CD8-positive, alpha-beta memory T cell (primary cell): Measurements from ENCODE around the gene CCSER1. TPM values are rescaled to one million over a fixed set of nuclear protein-coding genes. Genes with fewer than 3 reads are reported as not detected.

Experiments
- CTCF ChIA-PET: fragments of 350-600 bp; sonication (Branson Sonifier 250); formaldehyde crosslinking; loops from one replicate; lab custom pipeline; 2021; ENCODE audit warnings: antibody characterized with exemption; lab: Charles Lee
- POLR2A ChIA-PET: fragments of 350-600 bp; sonication (Branson Sonifier 250); formaldehyde crosslinking; loops from one replicate; lab custom pipeline; 2021; ENCODE audit warnings: antibody characterized with exemption; lab: Charles Lee
- DNase-seq, 5 donors: peaks; one replicate each; pipeline versions ENCODE4 v3.0.0 to v3.0.0-alpha.2; 2020 to 2022; ENCODE audit warnings: mixed read lengths in 1 of 5
- H3K27ac ChIP-seq: one replicate; pipeline ENCODE4 v1.7.0; 2013; ENCODE audit warnings: low read depth, mild to moderate bottlenecking, low read length, moderate library complexity
- H3K27me3 ChIP-seq: 2 replicates; pipeline ENCODE4 v1.7.0; 2013; ENCODE audit warnings: low read length, mild to moderate bottlenecking; ENCODE audit not compliant: insufficient read depth, poor library complexity, severe bottlenecking
- H3K36me3 ChIP-seq: 2 replicates; pipeline ENCODE4 v1.7.0; 2013; ENCODE audit warnings: mild to moderate bottlenecking, low read length, moderate library complexity; ENCODE audit not compliant: insufficient read depth
- H3K4me1 ChIP-seq: 2 replicates; pipeline ENCODE4 v1.7.0; 2013; ENCODE audit warnings: mild to moderate bottlenecking, low read length, moderate library complexity; ENCODE audit not compliant: insufficient read depth
- H3K4me3 ChIP-seq: 2 replicates; pipeline ENCODE4 v1.7.0; 2013; ENCODE audit warnings: mild to moderate bottlenecking, low read length
- H3K9me3 ChIP-seq: 2 replicates; pipeline ENCODE4 v1.7.0; 2013; ENCODE audit warnings: mild to moderate bottlenecking, low read length
- H3K27ac Mint-ChIP-seq, 8 donors: one replicate each; pipeline ENCODE4 v1.8.0; 2020 to 2021; ENCODE audit warnings: mixed read lengths in 8 of 8, mild to moderate bottlenecking in 6 of 8, inconsistent platforms in 3 of 8, moderate library complexity in 3 of 8
- H3K27me3 Mint-ChIP-seq, 2 donors: one replicate each; pipeline ENCODE4 v1.8.0; 2020 to 2021; ENCODE audit warnings: mixed read lengths in 2 of 2, mild to moderate bottlenecking in 1 of 2, moderate library complexity in 1 of 2
- H3K36me3 Mint-ChIP-seq, 3 donors: one replicate each; pipeline ENCODE4 v1.8.0; 2020 to 2021; ENCODE audit warnings: mixed read lengths in 3 of 3, inconsistent platforms in 1 of 3, mild to moderate bottlenecking in 1 of 3
- H3K4me1 Mint-ChIP-seq, 3 donors: one replicate each; pipeline ENCODE4 v1.8.0; 2020 to 2021; ENCODE audit warnings: mixed read lengths in 3 of 3, inconsistent platforms in 1 of 3, mild to moderate bottlenecking in 1 of 3
- H3K4me3 Mint-ChIP-seq, 7 donors: one replicate each; pipeline ENCODE4 v1.8.0; 2020 to 2021; ENCODE audit warnings: mixed read lengths in 7 of 7, mild to moderate bottlenecking in 6 of 7, moderate library complexity in 4 of 7, inconsistent platforms in 2 of 7
- H3K9me3 Mint-ChIP-seq, 5 donors: one replicate each; pipeline ENCODE4 v1.8.0; 2020 to 2022; ENCODE audit warnings: mixed read lengths in 5 of 5, mild to moderate bottlenecking in 3 of 5, moderate library complexity in 2 of 5, inconsistent platforms in 1 of 5
- polyA plus RNA-seq: library from polyadenylated mRNA; unstranded; fragments of 300-500 nt; fragmentation: Illumina TruSeq; gene quantifications from one replicate; pipeline ENCODE4 v1.2.3, GENCODE V29; 2021
- total RNA-seq, 2 experiments: library from RNA; stranded (reverse); gene quantifications; one replicate each; pipeline ENCODE4 v1.2.3, GENCODE V29; 2021

Gene CCSER1
- total and polyA plus RNA-seq, 3 experiments from 2014 or later = 0.12 to 0.20 TPM; not detected in 1

DNA sequence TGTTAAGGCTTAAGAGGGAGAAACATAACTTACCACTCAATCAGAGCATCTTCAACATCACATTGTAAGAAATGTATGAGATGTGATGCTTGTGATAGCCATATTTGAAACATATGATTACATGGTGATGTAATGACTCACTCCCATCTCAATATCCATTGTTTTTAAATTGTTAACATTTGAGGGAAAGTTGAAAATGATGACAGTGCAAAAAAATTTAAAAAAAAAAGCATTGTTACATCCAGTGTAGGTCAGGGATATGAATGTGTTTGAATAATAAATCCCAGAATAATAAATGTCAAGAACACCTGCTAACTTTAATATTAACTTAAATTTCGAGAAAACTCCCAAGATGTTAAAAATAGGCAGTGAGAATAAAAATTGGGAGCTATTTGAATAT lies 6.4 kb upstream of the CCSER1 start:
- no peaks in the 10 kb centered on the region for H3K27me3 ChIP-seq
- CTCF ChIA-PET = no interaction called here
- H3K36me3 Mint-ChIP-seq = no peaks in the 10 kb centered on the region
- peaks cover 0 to 2% (median 0%) of the 10 kb centered on the region in 5 donors for H3K9me3 Mint-ChIP-seq
- H3K27ac ChIP-seq = no peak overlapping the region
- no peaks in the 10 kb centered on the region for H3K36me3 ChIP-seq
- no peak overlapping the region for H3K4me3 Mint-ChIP-seq
- no peak overlapping the region for H3K27ac Mint-ChIP-seq
- POLR2A ChIA-PET = no interaction called here
- H3K4me1 Mint-ChIP-seq = no peaks in the 10 kb centered on the region
- no peak for DNase-seq
- H3K9me3 ChIP-seq = no peaks in the 10 kb centered on the region
- H3K4me3 ChIP-seq = no peak overlapping the region
- H3K27me3 Mint-ChIP-seq = peaks cover 7 to 23% of the 10 kb centered on the region in 2 donors
- H3K4me1 ChIP-seq = no peaks in the 10 kb centered on the region

DNA sequence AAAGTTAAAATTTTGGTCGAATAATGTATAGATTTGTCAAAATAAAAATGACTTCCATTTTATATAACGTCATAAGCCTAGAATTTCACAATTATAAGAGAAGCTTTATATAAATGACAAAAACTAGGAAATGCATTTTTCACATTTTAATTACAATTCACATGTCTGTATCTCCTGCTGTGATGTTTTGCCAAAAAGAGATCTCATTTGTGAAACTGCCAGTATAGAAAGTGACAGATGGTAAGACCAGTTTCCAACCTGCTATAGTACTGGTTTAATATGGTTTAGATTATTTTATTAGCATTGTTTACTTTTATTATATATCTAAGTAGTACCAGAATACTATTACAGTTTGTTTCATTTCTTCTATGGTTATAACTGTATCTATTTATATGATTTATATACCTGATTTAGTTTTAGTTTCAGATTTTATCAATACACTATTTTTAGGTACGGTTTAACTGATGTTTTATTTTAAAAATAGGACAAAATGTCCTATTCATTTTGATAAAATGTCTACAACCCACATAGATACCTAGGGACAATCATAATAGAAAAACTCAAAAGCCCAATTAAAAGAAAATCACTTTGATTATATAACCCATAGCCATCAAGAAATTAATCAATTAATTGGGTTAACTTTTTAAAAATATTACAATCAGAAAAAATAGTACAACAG lies 5.4 kb upstream of the CCSER1 start:
- no peaks in the 10 kb centered on the region for H3K4me1 ChIP-seq
- H3K4me3 ChIP-seq = no peak overlapping the region
- CTCF ChIA-PET = no interaction called here
- Mint-ChIP-seq H3K4me3 (no peak overlapping the region), H3K36me3 (no peaks in the 10 kb centered on the region), H3K4me1 (peaks cover 2 to 7% (median 6%) of the 10 kb centered on the region in 3 donors), H3K27me3 (peaks cover 12 to 33% of the 10 kb centered on the region in 2 donors), H3K27ac (no peak overlapping the region), H3K9me3 (peaks cover 0 to 4% (median 0%) of the 10 kb centered on the region in 5 donors)
- H3K27ac ChIP-seq = no peak overlapping the region
- H3K27me3 ChIP-seq = no peaks in the 10 kb centered on the region
- no peak for DNase-seq
- H3K9me3 ChIP-seq = no peaks in the 10 kb centered on the region
- no peaks in the 10 kb centered on the region for H3K36me3 ChIP-seq
- POLR2A ChIA-PET = no interaction called here

DNA sequence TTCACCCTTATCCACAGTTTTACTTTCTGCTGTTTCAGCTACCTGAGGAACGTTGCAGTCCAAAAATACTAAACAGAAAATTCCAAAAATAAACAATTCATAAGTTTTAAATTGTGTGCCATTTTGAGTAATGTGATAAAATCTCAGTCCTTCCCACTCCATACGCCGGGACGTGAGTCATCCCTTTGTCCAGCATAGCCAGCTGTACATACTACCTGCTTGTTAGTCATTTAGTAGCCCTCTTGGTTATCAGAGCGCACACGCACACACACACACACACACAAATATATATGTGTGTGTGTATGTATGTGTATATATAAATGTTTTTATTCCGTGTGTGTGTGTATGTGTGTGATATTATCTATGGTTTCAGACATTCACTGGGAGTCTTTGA lies 4.8 kb upstream of the CCSER1 start:
- ChIA-PET POLR2A (no interaction called here), CTCF (no interaction called here)
- Mint-ChIP-seq H3K4me1 (peaks cover 5 to 10% (median 9%) of the 10 kb centered on the region in 3 donors), H3K27ac (no peak overlapping the region), H3K4me3 (no peak overlapping the region), H3K9me3 (peaks cover 0 to 4% (median under 1%) of the 10 kb centered on the region in 5 donors), H3K27me3 (peaks cover 13 to 39% of the 10 kb centered on the region in 2 donors), H3K36me3 (no peaks in the 10 kb centered on the region)
- Histone ChIP-seq H3K36me3 (no peaks in the 10 kb centered on the region), H3K27me3 (no peaks in the 10 kb centered on the region), H3K4me1 (no peaks in the 10 kb centered on the region), H3K9me3 (no peaks in the 10 kb centered on the region), H3K27ac (no peak overlapping the region), H3K4me3 (no peak overlapping the region)
- DNase-seq = no peak

DNA sequence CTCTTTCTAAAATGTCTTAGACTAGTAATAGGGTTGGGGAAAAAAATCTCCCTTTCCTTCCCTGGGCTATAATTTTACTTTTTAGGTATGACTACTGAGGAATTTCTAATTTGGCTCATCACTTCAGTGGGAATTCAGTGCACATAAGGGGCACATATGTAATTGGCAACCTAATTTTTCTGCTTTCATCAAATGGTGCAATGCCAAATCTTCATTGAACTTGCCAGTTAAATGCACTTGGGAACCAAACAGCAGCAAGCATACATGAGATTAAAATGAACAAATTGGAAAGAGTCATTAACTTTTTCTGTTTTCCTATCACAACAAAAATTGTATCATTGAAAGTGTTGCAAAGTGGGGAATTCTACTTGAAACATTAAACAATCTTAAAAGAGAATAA lies 2.9 kb upstream of the CCSER1 start:
- H3K27me3 ChIP-seq = no peaks in the 10 kb centered on the region
- peaks cover 14 to 23% (median 18%) of the 10 kb centered on the region in 3 donors for H3K4me1 Mint-ChIP-seq
- no peak overlapping the region for H3K27ac ChIP-seq
- H3K27ac Mint-ChIP-seq = no peak overlapping the region
- no peak for DNase-seq
- H3K4me1 ChIP-seq = no peaks in the 10 kb centered on the region
- CTCF ChIA-PET = no interaction called here
- H3K4me3 Mint-ChIP-seq = no peak overlapping the region
- no peaks in the 10 kb centered on the region for H3K36me3 Mint-ChIP-seq
- H3K9me3 ChIP-seq = no peaks in the 10 kb centered on the region
- POLR2A ChIA-PET = no interaction called here
- H3K36me3 ChIP-seq = no peaks in the 10 kb centered on the region
- H3K9me3 Mint-ChIP-seq = peaks cover 0 to 4% (median 1%) of the 10 kb centered on the region in 5 donors
- peaks cover 22 to 51% of the 10 kb centered on the region in 2 donors for H3K27me3 Mint-ChIP-seq
- H3K4me3 ChIP-seq = no peak overlapping the region

DNA sequence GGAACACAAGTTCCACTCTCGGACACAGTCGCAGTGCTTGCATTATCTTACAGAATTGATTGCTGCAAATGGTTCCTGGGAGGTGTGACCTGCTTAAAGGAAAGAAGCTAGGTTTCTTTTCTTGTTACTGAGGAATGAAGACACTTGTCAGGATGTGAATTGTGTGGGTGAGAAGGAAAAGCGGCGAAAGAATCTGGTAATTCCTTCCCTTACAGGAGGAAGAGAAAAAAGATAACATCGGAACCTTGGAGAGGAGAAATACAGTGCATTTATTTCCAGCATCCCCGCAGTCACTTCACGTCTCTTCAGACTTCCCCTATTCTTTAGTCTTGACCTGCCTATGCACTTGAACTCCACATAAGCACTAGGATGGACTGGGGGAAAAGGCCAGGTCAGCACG lies 389 bp upstream of the CCSER1 start:
- Histone ChIP-seq H3K4me1 (no peaks in the 10 kb centered on the region), H3K4me3 (no peak overlapping the region), H3K9me3 (no peaks in the 10 kb centered on the region), H3K27ac (no peak overlapping the region), H3K36me3 (no peaks in the 10 kb centered on the region), H3K27me3 (no peaks in the 10 kb centered on the region)
- peak overlapping the region; percentile 27 to 82 (median 61) for H3K4me3 Mint-ChIP-seq
- peaks cover 0 to 4% (median 1%) of the 10 kb centered on the region in 5 donors for H3K9me3 Mint-ChIP-seq
- ChIA-PET POLR2A (no interaction called here), CTCF (no interaction called here)
- H3K36me3 Mint-ChIP-seq = no peaks in the 10 kb centered on the region
- peak overlapping the region in 2 of 8 donors; percentile 9 to 55 for H3K27ac Mint-ChIP-seq
- H3K4me1 Mint-ChIP-seq = peaks cover 14 to 24% (median 18%) of the 10 kb centered on the region in 3 donors
- DNase-seq = no peak
- peaks cover 22 to 56% of the 10 kb centered on the region in 2 donors for H3K27me3 Mint-ChIP-seq

DNA sequence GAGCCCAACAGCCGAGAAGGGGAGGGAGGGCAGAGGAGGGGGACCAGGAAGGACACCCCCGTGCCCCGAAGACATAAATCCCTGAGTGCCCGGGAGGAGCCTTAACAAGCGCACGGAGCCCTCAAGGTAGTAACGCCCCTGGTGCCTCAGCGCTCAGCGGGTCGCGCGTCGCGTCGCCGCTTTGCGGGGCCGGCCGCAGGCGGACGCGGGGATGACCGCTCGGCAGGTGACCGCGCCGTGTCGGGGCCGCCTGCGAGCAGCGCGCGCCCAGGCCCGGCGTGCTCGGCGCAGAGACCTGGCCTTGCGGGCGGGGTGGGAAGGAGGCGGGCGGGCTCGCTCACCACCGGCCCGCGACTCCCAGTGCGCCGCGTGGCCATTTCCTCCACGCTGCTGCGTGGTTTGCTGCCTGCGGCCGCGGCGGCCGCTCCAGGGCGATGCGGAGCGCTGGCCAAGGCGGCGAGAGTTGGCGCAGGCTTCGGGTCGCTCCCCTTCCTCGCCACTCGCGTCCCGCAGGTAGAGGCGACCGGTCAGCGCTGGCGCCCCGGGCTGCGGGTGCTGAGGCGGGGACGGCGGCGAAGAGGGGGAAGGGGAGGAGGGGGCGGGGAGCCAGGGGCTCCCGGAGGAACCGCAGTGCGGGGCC lies 632 bp downstream of the CCSER1 start:
- Mint-ChIP-seq H3K36me3 (no peaks in the 10 kb centered on the region), H3K4me1 (peaks cover 14 to 24% (median 18%) of the 10 kb centered on the region in 3 donors), H3K27me3 (peaks cover 22 to 56% of the 10 kb centered on the region in 2 donors), H3K4me3 (peak overlapping the region in 6 of 7 donors; percentile 72 to 90 (median 76)), H3K27ac (peak overlapping the region in 1 of 8 donors; percentile 45), H3K9me3 (peaks cover 0 to 4% (median 1%) of the 10 kb centered on the region in 5 donors)
- H3K4me1 ChIP-seq = no peaks in the 10 kb centered on the region
- no peak overlapping the region for H3K4me3 ChIP-seq
- no peaks in the 10 kb centered on the region for H3K36me3 ChIP-seq
- H3K9me3 ChIP-seq = no peaks in the 10 kb centered on the region
- no peak for DNase-seq
- H3K27ac ChIP-seq = no peak overlapping the region
- ChIA-PET POLR2A (no interaction called here), CTCF (no interaction called here)
- H3K27me3 ChIP-seq = no peaks in the 10 kb centered on the region

DNA sequence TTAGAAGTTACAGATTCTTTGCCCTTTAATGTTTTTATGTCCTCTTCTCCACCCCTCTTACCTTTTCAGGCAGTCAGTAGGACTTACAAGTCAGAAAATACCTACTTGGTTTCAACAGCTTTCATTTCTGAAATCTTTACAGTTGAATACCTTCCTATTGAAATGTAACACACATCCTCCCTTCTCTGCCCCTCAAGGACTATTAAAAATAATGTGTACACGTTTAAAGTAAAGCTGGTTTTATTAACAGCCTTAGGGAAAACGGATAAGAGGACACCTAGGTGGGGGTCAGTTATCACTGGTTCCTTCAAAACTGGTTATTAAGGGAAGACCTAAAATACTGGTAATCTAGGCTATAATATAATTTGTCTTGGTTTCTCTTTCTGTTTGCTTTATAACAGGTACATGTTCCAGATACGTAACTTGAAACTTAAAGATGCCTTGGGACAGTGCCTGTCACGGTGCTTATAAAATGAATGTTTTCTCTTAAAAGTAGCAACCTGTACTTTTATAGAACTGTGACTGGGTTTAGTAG lies 1.8 kb downstream of the CCSER1 start:
- H3K27ac ChIP-seq = no peak overlapping the region
- H3K4me1 Mint-ChIP-seq = peaks cover 14 to 24% (median 18%) of the 10 kb centered on the region in 3 donors
- peak overlapping the region; percentile 16 to 81 (median 64) for H3K4me3 Mint-ChIP-seq
- ChIA-PET CTCF (no interaction called here), POLR2A (no interaction called here)
- H3K4me1 ChIP-seq = no peaks in the 10 kb centered on the region
- H3K9me3 ChIP-seq = no peaks in the 10 kb centered on the region
- H3K4me3 ChIP-seq = no peak overlapping the region
- no peak for DNase-seq
- peaks cover 0 to 4% (median 1%) of the 10 kb centered on the region in 5 donors for H3K9me3 Mint-ChIP-seq
- no peaks in the 10 kb centered on the region for H3K36me3 Mint-ChIP-seq
- H3K36me3 ChIP-seq = no peaks in the 10 kb centered on the region
- H3K27ac Mint-ChIP-seq = peak overlapping the region in 2 of 8 donors; percentile 1 to 23
- H3K27me3 ChIP-seq = no peaks in the 10 kb centered on the region
- H3K27me3 Mint-ChIP-seq = peaks cover 22 to 46% of the 10 kb centered on the region in 2 donors

DNA sequence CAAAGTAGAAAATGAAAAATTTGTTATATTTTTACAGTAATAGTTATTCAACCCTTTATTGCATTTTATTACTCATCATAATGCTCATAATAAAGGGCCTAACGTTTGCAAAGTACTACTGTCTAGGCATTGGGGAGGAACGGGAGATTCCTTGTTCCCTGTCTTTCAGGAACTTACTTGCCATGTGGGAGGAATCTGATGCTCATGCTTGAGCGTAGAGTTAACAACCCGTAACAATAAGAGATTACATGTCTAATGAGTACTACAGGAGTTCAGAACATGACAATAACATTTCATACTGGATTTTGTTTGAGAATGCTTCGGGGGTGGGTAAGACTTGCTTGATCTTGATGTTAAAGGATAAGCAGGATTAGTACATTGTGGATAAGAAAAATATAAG lies 2.9 kb downstream of the CCSER1 start:
- Mint-ChIP-seq H3K4me1 (peaks cover 14 to 24% (median 18%) of the 10 kb centered on the region in 3 donors), H3K27me3 (peaks cover 20 to 41% of the 10 kb centered on the region in 2 donors), H3K27ac (no peak overlapping the region), H3K36me3 (no peaks in the 10 kb centered on the region), H3K9me3 (peaks cover 0 to 4% (median 1%) of the 10 kb centered on the region in 5 donors), H3K4me3 (no peak overlapping the region)
- Histone ChIP-seq H3K4me3 (no peak overlapping the region), H3K9me3 (no peaks in the 10 kb centered on the region), H3K27me3 (no peaks in the 10 kb centered on the region), H3K4me1 (no peaks in the 10 kb centered on the region), H3K27ac (no peak overlapping the region), H3K36me3 (no peaks in the 10 kb centered on the region)
- DNase-seq = no peak
- POLR2A ChIA-PET = no interaction called here
- CTCF ChIA-PET = no interaction called here
